HT1080 (cell line): ENCODE results near the gene OR4D11. TPM values are rescaled to one million over a fixed set of nuclear protein-coding genes. Genes with fewer than 3 reads are reported as not detected.
"Not testable (repeated sequence)": the region's sequence is repeated elsewhere in the genome, so short reads cannot be mapped to it uniquely, and the experiment has no call there.

ENCODE experiments used
- DNase-seq: peaks from one replicate; pipeline ENCODE4 v3.0.0-alpha.2; 2015; ENCODE audit warnings: low read depth
- total RNA-seq: library from RNA; depleted of rRNA; stranded (reverse); fragments of >200 nt; shearing (Covaris generic); gene quantifications from 2 replicates; pipeline ENCODE4 v1.2.3, GENCODE V29; 2014; rRNA removed

OR4D11 gene
- total RNA-seq, 1 experiment from 2014 or later: not detected

GRCh38 chr11:59547605-59548308, 44.4 kb downstream of the OR4D11 start:
- not testable (repeated sequence) for DNase-seq

GRCh38 chr11:59548309-59548656, 44.9 kb downstream of the OR4D11 start:
- DNase-seq: no peak

- peak; percentile 99 for DNase-seq
Observed at GRCh38 chr11:59550368-59550841, 47.0 kb downstream of the OR4D11 start.

- DNase-seq: peak; percentile 92
Observed at GRCh38 chr11:59550842-59551658, 47.7 kb downstream of the OR4D11 start.

GRCh38 chr11:59551659-59552521, 48.5 kb downstream of the OR4D11 start:
- peak; percentile 70 for DNase-seq

GRCh38 chr11:59552844-59553243, 49.5 kb downstream of the OR4D11 start:
- no peak for DNase-seq

GRCh38 chr11:59553323-59553722, 49.9 kb downstream of the OR4D11 start:
- DNase-seq: no peak

Other genes starting within 250 kb of the OR4D11 start
- not detected in 2 replicates for gene OR5AN1, start 144.7 kb upstream of the OR4D11 start, total RNA-seq
- gene OR5A2, start 77.2 kb upstream of the OR4D11 start, total RNA-seq: not detected in 2 replicates
- not detected in 2 replicates for gene OR5A1, start 67.1 kb upstream of the OR4D11 start, total RNA-seq
- gene OR4D6, start 46.6 kb upstream of the OR4D11 start, total RNA-seq: not detected in 2 replicates
- gene OR4D10, start 30.3 kb upstream of the OR4D11 start, total RNA-seq: not detected in 2 replicates
- gene OR4D9, start 8.0 kb downstream of the OR4D11 start, total RNA-seq: not detected in 2 replicates
- 13.4 and 18.0 TPM in 2 replicates for gene OSBP, start 112.2 kb downstream of the OR4D11 start, total RNA-seq
- gene PATL1, start 165.5 kb downstream of the OR4D11 start, total RNA-seq: 13.2 and 15.4 TPM in 2 replicates
- not detected in 2 replicates for gene OR10V1, start 210.3 kb downstream of the OR4D11 start, total RNA-seq